NCI-H526 treated with DMSO at 0.1 percent for 48 hours (cell line): ENCODE results near the gene TSN.

Experiments
- DNase-seq: peaks from one replicate; lab custom pipeline; 2025; lab: John Stamatoyannopoulos, UW

TSN gene

DNA sequence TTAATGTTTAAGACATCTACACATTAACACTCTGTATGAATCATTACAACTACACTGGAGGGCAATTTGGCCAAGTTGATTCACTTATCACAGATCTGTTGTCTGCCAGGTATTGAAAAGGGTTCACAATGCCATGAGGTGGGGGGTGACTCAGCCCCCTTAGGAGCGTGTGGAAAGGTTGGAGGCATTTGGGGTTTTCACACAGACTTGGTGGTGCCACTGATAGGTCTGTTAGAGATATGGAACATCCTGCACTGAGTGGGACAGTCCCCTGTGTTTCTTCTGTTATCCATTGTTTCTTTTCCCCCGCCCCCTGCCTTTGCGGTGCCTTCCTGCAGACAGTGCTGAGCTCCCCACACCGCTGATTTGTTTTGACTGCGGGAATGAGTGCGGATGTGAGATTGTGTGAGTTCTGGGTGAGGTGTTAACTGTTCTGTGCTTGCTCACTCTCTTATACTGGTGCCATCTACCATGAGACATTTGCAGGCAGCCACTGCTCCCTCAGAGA is 9.3 kb upstream of the TSN start:
- no peak for DNase-seq

GRCh38 chr2:121748202-121748601 is 7.2 kb upstream of the TSN start:
- peak; percentile 12 for DNase-seq

DNA sequence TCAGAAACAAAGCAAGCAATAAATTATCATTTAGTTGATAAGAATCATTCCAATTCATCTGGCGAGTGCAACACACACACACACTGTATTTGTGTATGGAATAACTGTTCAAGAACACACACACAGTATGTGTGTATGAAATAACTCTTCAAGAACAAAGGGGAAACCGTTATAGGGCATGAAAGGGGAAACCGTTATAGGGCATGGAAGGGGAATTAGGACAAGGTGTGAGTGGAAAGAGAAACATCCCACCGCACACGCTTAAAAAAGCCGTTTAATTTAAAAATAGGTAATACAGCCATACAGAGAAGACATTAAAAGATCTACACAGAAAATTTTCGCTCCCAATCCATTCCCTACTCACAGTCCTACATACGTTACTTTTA is 607 bp upstream of the TSN start:
- DNase-seq: no peak

GRCh38 chr2:121764681-121765228 is 9.3 kb downstream of the TSN start:
- DNase-seq: no peak

GRCh38 chr2:121766624-121767023 is 11.2 kb downstream of the TSN start:
- DNase-seq: no peak

DNA sequence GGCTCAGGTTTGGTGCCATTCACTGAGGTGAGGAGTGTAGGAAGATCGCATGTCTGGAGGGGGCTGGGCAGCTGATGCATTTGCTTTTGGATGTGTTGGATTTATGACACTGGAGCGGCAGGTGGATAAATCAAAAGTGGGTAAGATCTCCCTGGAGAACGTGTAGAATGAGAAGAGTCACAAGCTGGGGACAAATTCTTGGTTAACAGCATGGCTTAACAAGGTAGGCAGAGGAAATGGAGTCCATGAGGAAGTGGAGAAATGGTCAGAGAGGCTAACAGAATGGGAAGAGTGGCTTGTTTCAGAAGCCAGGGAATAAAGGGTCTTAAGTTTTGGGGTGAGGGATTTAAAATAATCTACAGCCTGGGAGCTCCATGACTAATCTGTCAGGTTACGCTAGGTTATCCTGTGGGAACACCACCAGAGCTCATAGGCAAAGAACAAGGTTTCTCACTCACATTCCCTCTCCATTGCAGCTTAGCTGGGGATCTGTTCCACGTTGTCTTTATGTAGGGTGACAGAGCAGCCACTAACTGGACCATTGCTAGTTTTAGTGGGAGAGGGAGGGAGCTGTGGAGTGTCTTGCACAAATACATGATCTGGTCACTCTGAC is 12.8 kb downstream of the TSN start:
- no peak for DNase-seq

DNA sequence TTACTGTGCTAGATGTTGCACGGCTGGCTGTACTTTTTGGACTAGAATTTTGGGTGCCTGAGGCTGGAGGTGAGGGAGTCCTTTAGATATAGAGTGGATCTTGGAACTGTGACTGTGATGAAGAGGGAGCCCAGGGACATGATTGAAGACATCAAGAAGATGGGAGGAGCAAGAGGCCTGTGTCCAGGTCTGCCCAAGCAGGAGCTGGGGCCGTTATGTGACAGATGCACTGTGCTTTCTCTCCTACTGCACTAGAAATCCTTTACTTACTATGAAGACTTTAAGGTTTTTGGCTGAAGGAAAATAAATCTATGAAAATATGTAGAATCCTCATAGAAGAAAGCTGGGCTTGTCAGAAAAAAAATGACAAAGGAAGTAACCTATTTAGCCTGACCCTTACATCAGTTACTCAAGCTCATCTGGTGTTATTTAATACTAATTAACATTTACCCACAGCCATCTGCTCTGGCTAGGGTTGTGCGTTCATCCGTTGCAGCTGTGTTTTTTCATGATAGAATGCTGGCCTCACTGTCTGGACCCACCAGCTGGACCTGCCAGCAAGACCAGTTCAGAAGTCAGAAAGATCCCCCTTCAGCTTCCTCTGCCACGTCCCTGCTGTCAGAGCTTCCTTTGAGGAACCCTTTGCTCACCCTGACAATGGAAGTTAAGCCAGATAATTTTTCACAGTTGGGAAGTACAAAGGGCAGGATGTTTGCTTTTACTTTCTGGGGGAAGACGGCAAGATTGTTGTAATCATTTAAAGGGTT is 16.7 kb downstream of the TSN start:
- DNase-seq: peak; percentile 28

GRCh38 chr2:121774235-121774634 is 18.8 kb downstream of the TSN start:
- DNase-seq: no peak

GRCh38 chr2:121776361-121776760 is 20.9 kb downstream of the TSN start:
- DNase-seq: no peak

DNA sequence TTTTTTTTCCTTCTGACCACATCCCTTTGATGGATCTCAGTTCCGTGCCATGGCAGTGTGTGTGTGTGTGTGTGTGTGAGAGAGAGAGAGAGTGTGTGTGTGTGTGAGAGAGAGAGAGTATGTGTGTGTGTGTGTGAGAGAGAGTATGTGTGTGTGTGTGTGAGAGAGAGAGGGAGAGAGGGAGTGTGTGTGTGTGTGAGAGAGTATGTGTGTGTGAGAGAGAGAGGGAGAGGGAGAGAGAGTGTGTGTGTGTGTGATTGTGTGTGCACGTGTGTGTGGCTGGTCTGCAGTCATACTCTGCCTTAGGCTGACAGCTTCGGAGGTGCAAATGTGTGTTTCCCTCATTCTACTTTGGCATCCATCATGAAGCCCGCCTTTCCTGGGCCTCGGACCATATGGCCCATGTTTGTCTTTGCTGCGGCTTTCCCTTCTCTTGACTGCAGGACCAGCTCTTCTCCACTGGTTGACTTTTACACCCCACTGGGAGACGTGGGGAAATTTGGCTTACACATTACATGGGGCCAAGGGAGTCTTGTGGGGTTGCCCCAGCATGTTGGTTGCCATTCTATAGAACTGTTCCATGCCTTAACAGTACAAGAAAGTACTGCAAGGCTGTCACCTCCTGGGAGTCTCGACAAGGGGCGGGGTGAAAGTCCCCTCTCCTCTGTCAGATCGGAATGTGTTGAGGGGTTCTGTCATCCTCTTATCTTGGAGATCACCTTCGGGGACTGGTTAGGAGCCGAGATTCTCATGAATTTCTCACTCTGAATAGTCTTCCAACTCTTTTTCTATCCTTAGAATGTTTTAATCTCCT is 21.6 kb downstream of the TSN start:
- DNase-seq: no peak

- DNase-seq: no peak
Observed at GRCh38 chr2:121777699-121778058, 22.2 kb downstream of the TSN start.

DNA sequence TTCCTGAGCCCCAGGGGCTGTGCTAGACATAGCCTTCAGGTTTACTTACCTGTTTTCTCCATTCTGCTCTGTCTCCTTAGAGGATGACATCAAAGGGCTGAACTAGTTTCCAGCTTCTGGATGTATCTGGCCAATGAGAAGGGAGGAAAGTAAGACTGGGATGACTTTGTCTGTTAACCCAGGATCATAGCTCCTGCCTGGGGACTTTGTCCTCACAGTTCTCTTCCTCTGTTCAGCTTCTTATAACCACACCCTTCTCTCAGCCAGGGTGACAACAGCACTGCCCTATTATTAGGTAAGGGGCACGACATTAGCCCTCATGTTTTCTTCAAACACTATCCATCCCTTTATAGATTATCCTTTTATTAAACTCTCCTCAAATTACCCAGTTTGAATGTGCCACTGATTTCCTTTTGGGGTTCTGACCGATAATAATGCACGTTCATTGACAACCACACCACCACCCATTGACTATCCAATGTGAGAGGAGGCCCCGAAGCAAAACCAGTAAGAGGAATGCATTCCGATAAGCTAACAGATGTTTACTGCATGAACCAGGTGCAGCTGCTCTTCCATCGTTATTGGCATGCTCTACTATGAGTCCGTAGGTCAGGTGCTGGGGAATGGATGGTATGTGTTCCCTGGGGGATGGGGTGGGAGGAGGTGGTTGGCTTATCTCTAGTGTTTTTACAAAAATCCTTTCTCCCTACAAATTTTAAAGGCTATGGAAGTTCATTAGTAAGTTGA is 23.5 kb downstream of the TSN start:
- DNase-seq: no peak

DNA sequence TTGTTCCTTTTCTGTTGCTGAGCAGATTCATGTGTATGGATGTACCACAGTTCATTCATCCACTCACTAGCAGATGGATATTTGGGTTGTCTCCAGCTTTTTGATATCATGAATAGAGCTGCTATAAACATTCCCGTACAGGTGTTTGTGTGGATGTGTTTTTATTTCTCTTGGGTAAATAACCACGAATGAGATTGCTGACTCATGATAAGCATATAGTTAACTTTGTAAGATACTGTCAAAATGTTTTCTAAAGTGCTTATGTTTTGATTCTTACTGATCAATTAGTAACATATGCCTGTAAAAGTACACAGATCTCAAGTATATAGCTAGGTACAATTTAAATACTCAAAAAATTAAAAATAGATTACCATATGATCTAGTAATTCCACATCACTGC is 27.7 kb downstream of the TSN start:
- DNase-seq: no peak

GRCh38 chr2:121788685-121789084 is 33.2 kb downstream of the TSN start:
- no peak for DNase-seq

DNA sequence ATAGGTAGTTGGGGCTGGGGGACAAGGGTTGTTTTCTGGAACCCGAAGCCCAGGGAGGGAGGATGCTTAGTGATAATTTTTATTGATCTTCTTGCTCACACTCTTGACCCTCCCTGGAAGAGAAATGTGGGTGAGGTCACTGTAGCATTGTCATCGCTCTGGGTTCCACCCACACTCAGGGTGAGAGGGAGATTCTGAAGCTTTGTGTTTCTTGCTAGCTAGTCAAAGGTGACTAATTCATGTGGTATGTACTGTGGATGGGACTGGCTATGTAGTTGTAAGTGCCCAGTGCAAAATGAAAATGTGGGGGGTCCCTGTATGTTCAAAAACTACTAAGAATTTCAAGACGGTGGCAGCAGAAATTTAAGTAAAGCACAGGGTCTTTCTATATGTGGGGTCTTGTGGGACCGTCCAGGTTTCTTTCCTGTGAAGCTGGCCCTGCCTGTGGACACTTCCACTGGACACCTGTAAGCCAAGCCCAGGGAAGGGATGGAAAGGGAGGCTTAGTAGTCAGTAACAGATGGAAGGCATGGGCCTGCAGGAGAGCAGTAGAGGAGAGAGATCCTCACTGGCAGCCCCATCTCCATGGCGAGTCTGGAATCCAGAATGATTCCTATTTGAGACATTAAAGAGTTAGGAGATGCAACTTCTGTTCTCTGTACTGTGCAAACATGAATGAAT is 35.0 kb downstream of the TSN start:
- no peak for DNase-seq

DNA sequence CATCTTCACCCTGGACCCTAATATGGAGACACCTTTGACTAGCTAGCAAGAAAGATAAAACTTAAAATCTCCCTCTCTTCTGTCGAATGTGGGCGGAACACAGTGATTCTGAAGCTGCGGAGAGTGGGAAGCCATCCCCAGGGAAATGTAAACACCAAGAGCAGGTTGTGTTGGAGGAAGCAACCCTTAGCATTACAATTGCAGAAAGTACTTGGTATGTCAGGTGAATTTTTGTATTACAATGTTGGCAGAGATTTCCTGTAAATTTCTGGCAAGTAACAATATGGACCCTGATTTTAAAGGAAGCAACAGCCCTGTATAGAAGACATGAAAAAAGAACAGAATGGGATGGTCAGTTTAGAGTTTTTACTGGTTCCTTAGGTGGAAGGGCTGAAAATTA is 35.8 kb downstream of the TSN start:
- peak; percentile 59 for DNase-seq

DNA sequence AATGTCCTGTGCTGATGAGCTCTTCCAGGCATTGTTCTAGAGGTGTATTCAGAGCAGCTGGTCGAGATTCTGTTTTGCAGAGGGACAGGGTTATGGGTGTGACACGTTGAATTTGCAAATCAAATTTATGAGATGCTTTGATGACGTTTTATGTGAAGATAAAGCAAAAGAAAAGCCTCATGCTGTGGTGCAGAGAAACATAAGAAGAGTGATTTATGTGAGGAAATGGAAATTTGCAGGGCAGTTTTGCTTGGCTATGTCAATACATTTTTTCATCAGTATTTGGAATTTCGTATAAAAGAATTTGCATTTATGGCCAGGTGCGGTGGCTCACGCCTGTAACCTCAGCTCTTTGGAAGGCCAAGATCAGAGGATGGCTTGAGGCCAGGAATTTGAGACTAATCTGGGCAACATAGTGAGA is 36.4 kb downstream of the TSN start:
- DNase-seq: peak; percentile 99

DNA sequence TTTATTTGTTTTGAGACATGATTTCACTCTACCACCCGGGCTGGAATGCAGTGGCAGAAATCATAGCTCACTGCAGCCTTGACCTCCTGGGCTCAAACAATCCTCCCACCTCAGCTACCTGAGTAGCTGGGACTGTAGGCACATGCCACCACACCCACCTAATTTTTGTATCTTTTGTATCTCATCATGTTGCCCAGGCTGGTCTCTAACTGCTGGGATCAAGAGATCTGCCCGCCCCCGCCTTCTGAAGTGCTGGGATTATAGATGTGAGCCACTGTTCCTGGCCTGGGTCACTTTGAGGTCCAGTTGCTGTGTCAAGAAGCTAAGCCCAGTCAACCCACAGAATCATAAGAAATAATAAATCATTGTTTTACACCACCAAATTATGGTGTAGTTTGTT is 38.4 kb downstream of the TSN start:
- DNase-seq: no peak

- no peak for DNase-seq
Observed at GRCh38 chr2:121794233-121794632, 38.8 kb downstream of the TSN start.

- no peak for DNase-seq
Observed at GRCh38 chr2:121796239-121796638, 40.8 kb downstream of the TSN start.

- DNase-seq: no peak
Observed at GRCh38 chr2:121798617-121799016, 43.2 kb downstream of the TSN start.
